NCI-H345 (cell line): ENCODE data around the gene RCOR3.
"Not testable (repeated sequence)": the region's sequence is repeated elsewhere in the genome, so short reads cannot be mapped to it uniquely, and the experiment has no call there.

Experiments used
- DNase-seq: peaks from one replicate; lab custom pipeline; 2025; lab: John Stamatoyannopoulos, UW

RCOR3 gene

DNA sequence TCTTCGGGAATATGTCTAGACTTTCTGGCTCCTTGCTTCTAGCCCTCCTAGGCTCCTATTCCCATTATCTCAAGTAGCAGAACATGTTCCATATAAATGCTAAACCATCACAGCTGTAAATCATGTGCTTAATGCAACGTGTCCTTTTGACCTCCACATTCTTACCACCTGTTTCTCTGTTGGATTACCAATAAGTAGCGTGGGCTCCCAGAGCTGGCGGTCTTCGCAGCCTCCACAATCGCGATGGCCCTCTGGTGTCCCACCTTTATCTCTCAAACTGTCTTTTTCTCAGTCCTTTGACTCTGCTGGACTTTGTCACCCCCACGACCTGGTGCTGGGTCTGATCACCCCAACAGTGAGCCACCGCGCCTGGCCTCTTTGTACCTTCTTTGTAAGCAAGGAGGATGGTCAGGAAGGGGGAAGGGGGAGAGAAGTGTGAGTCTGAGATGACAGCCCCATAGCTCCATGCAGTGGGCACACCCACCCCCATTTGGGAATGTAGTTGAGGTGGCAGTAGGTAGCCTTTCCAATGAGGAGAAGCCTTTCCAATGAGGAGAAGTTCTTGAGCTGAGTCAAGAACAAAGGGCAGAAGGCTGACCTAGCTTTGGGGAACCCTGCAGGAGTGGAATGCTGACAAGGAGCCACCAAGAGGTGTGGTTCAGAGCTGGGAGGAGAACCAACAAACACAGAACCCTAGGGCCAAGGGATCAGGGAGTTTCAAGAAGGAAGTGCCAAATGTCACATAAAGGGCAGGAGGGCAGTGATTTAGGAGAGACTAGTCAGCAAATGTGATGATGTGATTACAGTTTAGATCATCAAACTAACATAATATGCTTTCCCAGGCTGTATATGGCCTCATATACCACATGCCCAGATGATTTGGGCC lies 81.7 kb downstream of the RCOR3 start:
- no peak for DNase-seq

DNA sequence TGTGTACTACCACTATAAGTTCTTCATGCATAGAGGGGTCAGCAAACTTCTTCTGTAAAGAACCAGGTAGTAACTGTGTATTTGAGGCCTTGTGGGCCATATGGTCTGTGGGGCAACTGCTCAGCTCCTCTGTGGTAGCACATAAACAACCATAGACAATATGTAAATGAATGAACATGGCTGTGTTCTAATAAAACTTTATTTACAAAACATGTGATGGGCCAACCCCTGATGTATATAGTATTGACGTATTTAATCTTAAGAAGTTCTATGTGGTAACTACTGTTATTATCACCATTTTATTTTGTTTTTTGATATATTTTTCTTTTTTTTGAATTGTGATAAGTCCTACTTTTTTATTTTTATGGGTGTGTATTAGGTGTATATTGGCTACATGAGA lies 82.8 kb downstream of the RCOR3 start:
- DNase-seq: no peak

- no peak for DNase-seq
These were observed 84.4 kb downstream of the RCOR3 start for GRCh38 chr1:211343607-211344006.

DNA sequence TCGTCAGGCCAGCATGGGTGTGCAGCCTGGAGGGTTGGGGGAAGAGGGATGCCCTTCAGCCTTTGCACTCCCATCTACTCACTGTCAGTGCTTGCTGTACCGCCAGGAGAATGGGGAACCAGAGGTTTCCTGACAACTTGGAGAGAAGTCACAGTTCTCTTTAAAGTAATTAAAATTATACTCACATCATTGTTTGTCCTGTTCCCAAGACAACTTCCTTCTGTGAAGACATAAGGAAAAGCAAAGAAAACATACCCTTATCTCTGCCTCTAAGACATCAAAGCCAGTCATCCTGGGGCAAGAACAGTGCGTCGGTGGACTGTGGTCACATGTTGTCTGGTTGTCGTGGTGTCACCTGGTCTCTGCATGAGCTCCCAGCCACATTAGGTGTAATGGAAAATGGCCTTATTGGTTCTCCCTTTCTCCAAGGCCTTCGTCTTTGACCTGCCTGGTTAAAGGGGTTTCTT lies 85.0 kb downstream of the RCOR3 start:
- no peak for DNase-seq

DNA sequence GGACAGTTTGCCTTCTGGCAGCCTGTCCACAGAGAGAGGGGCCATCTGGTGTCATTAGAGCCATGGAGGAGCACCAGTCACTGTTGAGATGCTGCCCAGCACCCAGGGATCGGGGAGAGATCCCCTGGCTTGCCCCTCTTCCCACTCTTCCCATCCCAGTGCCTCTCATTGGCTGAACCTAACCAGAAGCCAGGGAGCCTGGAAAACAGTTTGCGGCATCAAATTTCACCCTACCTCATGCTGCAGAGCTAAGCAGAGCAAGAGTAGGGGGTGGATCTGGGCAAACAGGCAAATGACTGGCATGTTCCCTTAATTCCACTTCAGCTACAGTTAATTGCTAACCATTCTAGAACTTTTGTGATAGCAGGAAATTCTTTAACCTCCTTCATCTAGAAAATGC lies 86.6 kb downstream of the RCOR3 start:
- DNase-seq: no peak

- peak; percentile 73 for DNase-seq
These were observed 88.1 kb downstream of the RCOR3 start for GRCh38 chr1:211347077-211347844.

DNA sequence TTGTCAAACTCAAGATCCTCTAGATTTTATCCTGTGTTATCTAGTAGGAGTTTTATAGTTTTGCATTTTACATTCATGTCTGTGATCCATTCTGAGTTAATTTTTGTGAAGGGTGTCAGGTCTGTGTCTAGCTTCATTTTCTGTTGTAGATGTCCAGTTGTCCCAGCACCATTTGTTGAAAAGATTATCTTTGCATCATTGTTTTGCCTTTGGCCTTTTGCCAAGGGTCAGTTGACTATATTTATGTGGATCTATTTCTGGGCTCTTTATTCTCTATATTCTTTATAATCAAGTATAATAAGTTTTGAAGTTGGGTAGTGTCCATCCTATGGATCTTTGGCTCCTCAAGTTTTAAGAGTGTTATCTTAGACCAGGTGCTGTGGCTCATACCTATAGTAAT lies 89.4 kb downstream of the RCOR3 start:
- DNase-seq: no peak

DNA sequence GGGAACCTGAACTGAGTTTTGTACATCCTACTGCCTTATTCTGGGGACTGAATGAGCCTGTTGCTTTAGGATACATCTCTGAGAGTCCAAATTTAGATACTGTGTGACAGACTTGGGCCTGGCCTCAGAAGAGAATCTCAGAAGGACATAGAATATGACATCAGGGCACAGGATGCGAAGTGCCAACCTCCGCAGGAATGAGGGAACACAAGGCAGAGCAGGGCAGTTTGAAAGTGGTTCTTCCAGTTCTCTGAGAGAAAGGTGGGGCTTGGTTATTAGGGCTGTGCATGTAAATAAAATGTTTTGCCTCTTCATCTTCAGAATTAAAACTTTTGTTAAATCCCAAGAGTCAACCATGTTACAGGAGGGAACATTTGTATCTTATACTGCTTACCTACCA lies 90.6 kb downstream of the RCOR3 start:
- no peak for DNase-seq

DNA sequence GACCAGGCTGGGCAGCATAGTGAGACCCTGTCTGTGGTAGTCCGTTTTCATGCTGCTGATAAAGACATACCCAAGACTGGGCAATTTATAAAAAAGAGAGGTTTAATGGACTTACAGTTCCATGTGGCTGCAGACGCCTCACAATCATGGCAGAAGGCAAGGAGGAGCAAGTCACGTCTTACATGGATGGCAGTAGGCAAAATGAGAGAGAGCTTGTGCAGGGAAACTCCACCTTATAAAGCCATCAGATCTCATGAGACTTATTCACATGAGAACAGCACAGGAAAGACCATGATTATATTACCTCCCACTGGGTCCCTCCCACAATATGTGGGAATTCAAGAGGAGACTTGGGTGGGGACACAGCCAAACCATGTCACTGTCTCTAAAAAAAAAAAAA lies 92.9 kb downstream of the RCOR3 start:
- DNase-seq: not testable (repeated sequence)

DNA sequence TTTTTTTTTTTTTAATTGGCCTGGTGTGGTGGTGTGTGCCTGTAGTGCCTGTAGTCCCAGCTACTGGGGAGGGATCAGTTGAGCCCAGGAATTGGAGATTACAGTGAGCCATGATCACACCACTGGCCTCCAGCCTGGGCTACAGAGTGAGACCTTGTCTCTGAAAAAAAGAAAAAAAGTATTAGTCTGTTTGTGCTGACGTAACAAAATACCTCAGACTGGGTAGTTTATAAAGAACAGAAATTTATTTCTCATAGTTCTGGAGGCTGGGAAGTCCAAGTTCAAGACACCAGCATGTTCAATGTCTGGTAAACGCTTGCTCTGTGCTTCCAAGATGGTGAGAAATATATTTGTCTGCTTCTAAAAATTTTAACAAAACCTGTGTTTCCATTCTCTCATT lies 93.3 kb downstream of the RCOR3 start:
- DNase-seq: no peak

DNA sequence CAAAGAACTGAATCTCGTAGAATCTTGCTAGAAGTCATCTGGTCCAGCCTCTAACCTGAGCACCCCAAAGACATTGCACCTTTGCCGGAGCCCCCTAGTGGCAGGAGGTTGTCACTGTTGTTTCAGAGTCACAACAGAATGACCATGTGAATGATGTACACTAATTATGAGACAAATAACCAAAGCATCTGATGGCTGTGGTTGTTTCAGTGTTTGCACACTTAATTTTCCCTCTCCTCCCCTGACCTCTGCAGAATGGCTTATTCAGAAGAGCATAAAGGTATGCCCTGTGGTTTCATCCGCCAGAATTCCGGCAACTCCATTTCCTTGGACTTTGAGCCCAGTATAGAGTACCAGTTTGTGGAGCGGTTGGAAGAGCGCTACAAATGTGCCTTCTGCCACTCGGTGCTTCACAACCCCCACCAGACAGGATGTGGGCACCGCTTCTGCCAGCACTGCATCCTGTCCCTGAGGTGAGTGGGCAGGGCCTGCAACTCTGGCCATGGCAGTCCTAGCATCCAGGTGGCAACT lies 93.9 kb downstream of the RCOR3 start:
- DNase-seq: peak; percentile 34

DNA sequence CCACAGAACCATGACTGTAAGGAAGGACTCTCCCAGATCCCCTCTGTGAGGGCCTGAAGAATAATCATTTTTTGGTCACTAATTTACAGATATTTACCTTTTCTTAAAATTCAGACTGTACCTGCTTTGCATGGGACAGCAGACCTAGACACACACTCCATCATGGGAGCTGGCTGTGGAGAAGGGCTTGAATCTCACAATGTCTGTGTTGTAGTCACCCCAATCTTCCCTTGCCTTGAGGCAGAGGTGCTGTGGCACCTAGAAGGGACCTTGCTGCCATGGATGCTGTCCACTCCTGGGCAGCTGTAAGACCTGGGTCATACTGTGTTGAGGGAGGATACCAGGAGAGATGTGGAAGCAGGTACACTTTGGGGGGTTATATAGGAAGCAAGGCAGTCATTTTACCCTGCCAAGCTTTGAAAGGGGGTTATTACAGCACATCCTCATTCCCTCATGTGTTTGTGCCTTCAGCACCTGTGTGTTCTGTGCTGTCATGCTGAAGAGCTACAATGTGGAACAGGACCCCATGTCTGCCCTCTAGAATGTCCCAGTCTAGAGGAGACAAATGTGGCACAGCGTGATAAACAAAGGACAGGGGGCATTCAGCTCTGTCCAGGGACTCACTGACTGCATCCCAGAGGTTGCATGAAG lies 94.5 kb downstream of the RCOR3 start:
- no peak for DNase-seq

- DNase-seq: no peak
These were observed 96.7 kb downstream of the RCOR3 start for GRCh38 chr1:211355873-211356272.

- DNase-seq: no peak
These were observed 97.7 kb downstream of the RCOR3 start for GRCh38 chr1:211356723-211357407.

- DNase-seq: no peak
These were observed 99.5 kb downstream of the RCOR3 start for GRCh38 chr1:211358685-211359084.

DNA sequence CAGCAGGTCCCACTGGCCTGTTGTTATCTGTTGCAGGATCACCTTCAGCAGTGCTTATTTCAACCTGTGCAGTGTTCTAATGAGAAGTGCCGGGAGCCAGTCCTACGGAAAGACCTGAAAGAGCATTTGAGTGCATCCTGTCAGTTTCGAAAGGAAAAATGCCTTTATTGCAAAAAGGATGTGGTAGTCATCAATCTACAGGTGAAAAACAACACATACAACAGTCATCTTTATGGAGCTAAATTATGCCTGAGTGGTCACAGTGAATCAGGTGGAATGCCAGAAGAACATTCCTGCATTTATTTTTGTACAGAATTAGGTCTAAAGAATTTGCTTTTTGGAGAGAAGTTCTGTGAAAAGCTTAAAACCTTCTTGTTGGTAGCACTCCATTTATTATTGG lies 100.7 kb downstream of the RCOR3 start:
- DNase-seq: no peak

- no peak for DNase-seq
These were observed 102.0 kb downstream of the RCOR3 start for GRCh38 chr1:211361202-211361601.
